H1 (cell line): ENCODE measurements around the gene SLC51B. TPM values are rescaled to one million over a fixed set of nuclear protein-coding genes. Genes with fewer than 3 reads are reported as not detected.

Experiments used
- CBX8 ChIP-seq: fragments of 300-800, 300-1000 bp; sonication (generic); IDR thresholded peaks from 2 replicates; pipeline ENCODE4 v1.7.1; 2016; ENCODE audit warnings: low read depth, low read length, borderline replicate concordance
- CHD2 ChIP-seq: IDR thresholded peaks from 2 replicates; pipeline ENCODE4 v1.6.1; 2012; ENCODE audit warnings: low read length, improper control_type of control experiment
- HDAC2 ChIP-seq, 2 experiments: fragments of 300-600 bp in 1 of 2; sonication (generic) in 1 of 2; IDR thresholded peaks; 2 replicates each; pipeline ENCODE4 v1.6.1; 2011 to 2012; ENCODE audit warnings: low read depth in 2 of 2, low read length in 2 of 2, mild to moderate bottlenecking in 2 of 2, moderate library complexity in 2 of 2, borderline replicate concordance in 1 of 2, inconsistent platforms in 1 of 2
- MAFK ChIP-seq: IDR thresholded peaks from 2 replicates; pipeline ENCODE4 v1.6.1; 2012; ENCODE audit warnings: low read depth, mild to moderate bottlenecking, improper control_type of control experiment, low read length
- RAD21 ChIP-seq, 2 experiments: IDR thresholded peaks in 1 of 2; conservative IDR thresholded peaks in 1 of 2; 2 replicates each; pipeline ENCODE4 v1.6.1; 2011; ENCODE audit warnings: low read depth in 2 of 2, low read length in 2 of 2, improper control_type of control experiment in 1 of 2, inconsistent platforms in 1 of 2, mild to moderate bottlenecking in 1 of 2, moderate library complexity in 1 of 2
- RBBP5 ChIP-seq: IDR thresholded peaks from 2 replicates; pipeline ENCODE4 v1.7.1; 2012; ENCODE audit warnings: low read depth, mild to moderate bottlenecking, inconsistent platforms, low read length, moderate library complexity, borderline replicate concordance
- TEAD4 ChIP-seq: IDR thresholded peaks from 2 replicates; pipeline ENCODE4 v1.6.1; 2012; ENCODE audit warnings: low read depth, low read length, inconsistent platforms, mixed read lengths
- polyA plus RNA-seq, 7 experiments: library from polyadenylated mRNA; depleted of rRNA in 3 of 7; stranded (reverse) in 5 of 7; unstranded in 2 of 7; fragments of >200 nt in 5 of 7; fragments of 200-250 nt in 2 of 7; gene quantifications; 1 replicate in 5 of 7; 2 replicates in 1 of 7; 4 replicates in 1 of 7; pipeline versions ENCODE4 v1.2.1 to v1.2.3, GENCODE V29; 2011 to 2013; ENCODE audit warnings: missing spikeins in 2 of 7, mixed read lengths in 2 of 7
- total RNA-seq: library from RNA; stranded (reverse); fragmentation: NEBNext Ultra II Directional; extraction: Animal tissue kit (Norgen Biotek cat#: 25700); gene quantifications from 2 replicates; pipeline ENCODE4 v1.2.1, GENCODE V29; 2021
- TF ChIP-seq, protein P1 (sequence below): IDR thresholded peaks from 2 replicates; pipeline ENCODE4 v1.6.1; 2012; ENCODE audit warnings: inconsistent platforms

SLC51B gene
- total and polyA plus RNA-seq, 2 of the 8 experiments (the other 6 are each of a cell fraction or from before 2014, with no cell fraction given), result not detected

GRCh38 chr15:65037309-65037708 is 7.9 kb upstream of the SLC51B start (continued):
- TF ChIP-seq TEAD4, result no peak
- TF ChIP-seq RBBP5, result no peak
- no peak for TF ChIP-seq CBX8
- TF ChIP-seq MAFK, result no peak
- TF ChIP-seq, protein P1, sequence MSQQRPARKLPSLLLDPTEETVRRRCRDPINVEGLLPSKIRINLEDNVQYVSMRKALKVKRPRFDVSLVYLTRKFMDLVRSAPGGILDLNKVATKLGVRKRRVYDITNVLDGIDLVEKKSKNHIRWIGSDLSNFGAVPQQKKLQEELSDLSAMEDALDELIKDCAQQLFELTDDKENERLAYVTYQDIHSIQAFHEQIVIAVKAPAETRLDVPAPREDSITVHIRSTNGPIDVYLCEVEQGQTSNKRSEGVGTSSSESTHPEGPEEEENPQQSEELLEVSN, result no peak
- no peak for TF ChIP-seq CHD2
- TF ChIP-seq RAD21 (IDR thresholded peaks at IDR 0.05 in 1 of 2, conservative IDR thresholded peaks at IDR 0.05 in 1 of 2; ENCODE audit: low read depth in 2 of 2, low read length in 2 of 2), result no peak
- no peak for TF ChIP-seq HDAC2 (IDR thresholded peaks at IDR 0.05; ENCODE audit: borderline replicate concordance in 1 of 2, low read depth in 2 of 2, low read length in 2 of 2)
- TF ChIP-seq, all 59 proteins: peak for 0
